Gastrocnemius medialis (tissue), 4 donors: ENCODE data around the gene HDAC4.

Source experiments
- POLR2A ChIP-seq, 2 donors: fragments of 450-650 bp; IDR thresholded peaks; one replicate each; pipeline ENCODE4 v1.6.1; 2017; ENCODE audit warnings: antibody characterized with exemption in 2 of 2, mild to moderate bottlenecking in 2 of 2, moderate library complexity in 2 of 2
- TF ChIP-seq, protein P1 (sequence below), 5 experiments: fragments of 450-650 bp in 3 of 5; fragments of 200-600 bp in 2 of 5; sonication (generic) in 2 of 5; IDR thresholded peaks in 4 of 5; conservative IDR thresholded peaks in 1 of 5; 1 replicate in 4 of 5; 2 replicates in 1 of 5; pipeline ENCODE4 v1.5.1; 2016 to 2019; ENCODE audit warnings: antibody characterized with exemption in 5 of 5, mild to moderate bottlenecking in 3 of 5, moderate library complexity in 3 of 5

DNA sequence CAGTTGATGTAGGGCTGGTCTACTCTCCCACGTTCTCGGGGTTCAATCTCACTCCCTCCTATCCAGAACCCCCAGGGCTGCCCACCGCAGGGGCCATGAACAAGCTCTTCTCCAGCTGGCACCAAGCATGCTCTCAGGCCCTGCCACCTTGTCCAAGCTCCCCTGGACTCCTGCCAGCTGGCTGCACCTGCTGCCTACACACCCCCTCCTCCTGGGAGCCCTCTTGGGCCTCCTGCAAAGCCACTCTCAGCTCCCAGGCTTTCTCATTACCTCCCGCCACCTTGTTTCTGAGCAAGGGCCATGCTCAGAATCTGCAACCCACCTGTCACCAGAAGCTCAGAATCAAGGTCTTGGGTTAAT is 56.0 kb downstream of the HDAC4 start:
- TF ChIP-seq, protein P1, sequence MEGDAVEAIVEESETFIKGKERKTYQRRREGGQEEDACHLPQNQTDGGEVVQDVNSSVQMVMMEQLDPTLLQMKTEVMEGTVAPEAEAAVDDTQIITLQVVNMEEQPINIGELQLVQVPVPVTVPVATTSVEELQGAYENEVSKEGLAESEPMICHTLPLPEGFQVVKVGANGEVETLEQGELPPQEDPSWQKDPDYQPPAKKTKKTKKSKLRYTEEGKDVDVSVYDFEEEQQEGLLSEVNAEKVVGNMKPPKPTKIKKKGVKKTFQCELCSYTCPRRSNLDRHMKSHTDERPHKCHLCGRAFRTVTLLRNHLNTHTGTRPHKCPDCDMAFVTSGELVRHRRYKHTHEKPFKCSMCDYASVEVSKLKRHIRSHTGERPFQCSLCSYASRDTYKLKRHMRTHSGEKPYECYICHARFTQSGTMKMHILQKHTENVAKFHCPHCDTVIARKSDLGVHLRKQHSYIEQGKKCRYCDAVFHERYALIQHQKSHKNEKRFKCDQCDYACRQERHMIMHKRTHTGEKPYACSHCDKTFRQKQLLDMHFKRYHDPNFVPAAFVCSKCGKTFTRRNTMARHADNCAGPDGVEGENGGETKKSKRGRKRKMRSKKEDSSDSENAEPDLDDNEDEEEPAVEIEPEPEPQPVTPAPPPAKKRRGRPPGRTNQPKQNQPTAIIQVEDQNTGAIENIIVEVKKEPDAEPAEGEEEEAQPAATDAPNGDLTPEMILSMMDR (IDR thresholded peaks at IDR 0.05 in 4 of 5, conservative IDR thresholded peaks at IDR 0.05 in 1 of 5) = no peak
- TF ChIP-seq POLR2A (IDR thresholded peaks at IDR 0.05) = no peak
